Small intestine (tissue), 7 donors: ENCODE data around the gene TRAF3. TPM values are rescaled to one million over a fixed set of nuclear protein-coding genes. Genes with fewer than 3 reads are reported as not detected.

Experiments
- DNase-seq, 2 donors: peaks; one replicate each; pipeline versions ENCODE4 v3.0.0 to v3.0.0-alpha.2; 2013
- FAIRE-seq: peaks from 2 replicates; lab custom pipeline; 2012; peaks lifted over from hg19 to GRCh38; lab: Jason Lieb, UNC
- H3K27ac ChIP-seq, 3 donors: one replicate each; pipeline ENCODE4 v1.5.1; 2013; ENCODE audit warnings: low read length in 2 of 3, mild to moderate bottlenecking in 2 of 3, control low read depth in 1 of 3, inconsistent platforms in 1 of 3, low read depth in 1 of 3, moderate library complexity in 1 of 3
- H3K27me3 ChIP-seq, 3 donors: one replicate each; pipeline ENCODE4 v1.6.1; 2013; ENCODE audit warnings: low read length in 3 of 3, inconsistent platforms in 1 of 3; ENCODE audit not compliant: control insufficient read depth in 3 of 3, insufficient read depth in 3 of 3
- H3K36me3 ChIP-seq, 3 donors: one replicate each; pipeline ENCODE4 v1.6.1; 2013; ENCODE audit warnings: low read length in 3 of 3, inconsistent platforms in 1 of 3, low read depth in 1 of 3, mild to moderate bottlenecking in 1 of 3, moderate library complexity in 1 of 3; ENCODE audit not compliant: control insufficient read depth in 3 of 3, insufficient read depth in 2 of 3
- H3K4me1 ChIP-seq, 3 donors: one replicate each; pipeline ENCODE4 v1.6.1; 2013; ENCODE audit warnings: low read length in 2 of 3, inconsistent platforms in 1 of 3, low read depth in 1 of 3, mild to moderate bottlenecking in 1 of 3, moderate library complexity in 1 of 3; ENCODE audit not compliant: control insufficient read depth in 3 of 3, insufficient read depth in 2 of 3
- H3K4me3 ChIP-seq, 3 donors: one replicate each; pipeline ENCODE4 v1.5.1; 2013; ENCODE audit warnings: low read length in 3 of 3, control low read depth in 1 of 3, inconsistent platforms in 1 of 3, low read depth in 1 of 3, mild to moderate bottlenecking in 1 of 3, moderate library complexity in 1 of 3
- H3K9me3 ChIP-seq, 2 donors: one replicate each; pipeline ENCODE4 v1.6.1; 2013; ENCODE audit warnings: low read depth in 1 of 2, low read length in 1 of 2; ENCODE audit not compliant: control insufficient read depth in 2 of 2, insufficient read depth in 1 of 2
- WGBS, 3 donors: extraction: QIAGEN DNeasy Blood & Tissue Kit; methylation state at CpG; one replicate each; pipeline ENCODE4 v1.1.7; 2013; 5-methylcytosine and 5-hydroxymethylcytosine counted together
- polyA plus RNA-seq, 4 donors: library from polyadenylated mRNA; stranded (reverse) in 3 of 4; unstranded in 1 of 4; fragments of 200-250 nt in 3 of 4; fragments of 120-200 nt in 1 of 4; gene quantifications; one replicate each; pipeline versions ENCODE4 v1.2.1 to v1.2.3, GENCODE V29; 2013
- donor health status: healthy with polysubstance abuse.
- donor health status: control.
- donor health status: control.
- donor health status: Bipolar disorder and iron deficiency.
- donor health status: healthy.

TRAF3 gene
- polyA plus RNA-seq, 4 donors: 4.0 to 17.9 (median 8.5) TPM

DNA sequence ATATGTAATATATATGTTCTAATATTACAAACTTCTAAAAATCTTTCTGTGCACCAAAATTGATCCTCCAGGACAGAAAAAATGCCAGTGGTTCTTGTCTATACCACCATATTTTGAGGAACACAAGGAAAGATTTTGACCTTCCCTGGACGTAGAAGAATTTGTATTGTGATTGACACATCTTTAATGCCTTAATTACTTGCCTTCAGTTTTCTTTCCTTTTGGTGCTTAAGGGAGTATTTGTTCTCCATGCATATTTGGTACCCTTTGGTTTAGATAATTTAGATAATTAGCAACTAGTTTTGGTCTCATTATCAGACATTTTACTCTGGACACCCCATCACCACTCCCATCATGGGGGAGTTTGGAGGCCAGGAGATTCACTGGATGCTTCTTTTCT is 27.6 kb downstream of the TRAF3 start:
- no peaks in the 10 kb centered on the region for H3K9me3 ChIP-seq
- no peaks in the 10 kb centered on the region for H3K27me3 ChIP-seq
- peaks cover 0 to 27% (median 0%) of the 10 kb centered on the region in 3 donors for H3K36me3 ChIP-seq
- 75 to 86% (median 78%) methylated on average over 1 of the region's 1 CpG for WGBS, 3 donors
- H3K27ac ChIP-seq: peak overlapping the region in 1 of 3 donors; percentile 87
- H3K4me1 ChIP-seq: peaks cover 1 to 19% (median 5%) of the 10 kb centered on the region in 3 donors
- no peak overlapping the region for H3K4me3 ChIP-seq
- DNase-seq (no peak), FAIRE-seq (no peak)

DNA sequence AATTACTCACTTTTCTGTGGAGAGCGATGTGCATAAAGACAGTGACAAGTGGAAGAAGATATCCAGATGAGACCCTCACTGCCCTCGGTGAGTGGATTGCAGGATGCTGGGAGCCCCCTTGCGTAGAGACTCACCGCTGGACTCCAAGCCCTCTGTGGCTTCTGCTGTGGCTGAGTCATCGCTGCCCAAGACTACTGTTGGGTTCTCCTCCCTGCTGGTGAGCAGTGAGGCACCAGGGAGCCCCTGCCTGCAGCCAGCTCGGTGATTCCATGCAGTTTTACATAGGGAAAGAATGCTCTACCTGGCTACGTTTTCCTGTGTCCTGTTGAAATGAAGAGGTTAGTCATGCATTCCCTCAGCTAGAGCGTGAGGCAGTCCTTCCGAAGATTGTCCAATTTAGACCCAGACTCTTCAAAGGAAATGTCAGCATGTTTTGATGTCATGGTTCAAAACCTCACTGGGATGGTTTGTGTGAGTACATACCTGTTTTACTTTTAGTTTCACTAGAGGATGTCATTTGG is 28.2 kb downstream of the TRAF3 start:
- Histone ChIP-seq H3K4me1 (peaks cover 1 to 19% (median 5%) of the 10 kb centered on the region in 3 donors), H3K27me3 (no peaks in the 10 kb centered on the region), H3K4me3 (no peak overlapping the region), H3K27ac (peak overlapping the region in 2 of 3 donors; percentile 68 to 87), H3K9me3 (no peaks in the 10 kb centered on the region), H3K36me3 (peaks cover 0 to 24% (median 0%) of the 10 kb centered on the region in 3 donors)
- no peak for FAIRE-seq
- DNase-seq: peak in 1 of 2 donors; percentile 32
- WGBS, 3 donors: 69 to 83% (median 72%) methylated on average over 9 of the region's 9 CpGs

DNA sequence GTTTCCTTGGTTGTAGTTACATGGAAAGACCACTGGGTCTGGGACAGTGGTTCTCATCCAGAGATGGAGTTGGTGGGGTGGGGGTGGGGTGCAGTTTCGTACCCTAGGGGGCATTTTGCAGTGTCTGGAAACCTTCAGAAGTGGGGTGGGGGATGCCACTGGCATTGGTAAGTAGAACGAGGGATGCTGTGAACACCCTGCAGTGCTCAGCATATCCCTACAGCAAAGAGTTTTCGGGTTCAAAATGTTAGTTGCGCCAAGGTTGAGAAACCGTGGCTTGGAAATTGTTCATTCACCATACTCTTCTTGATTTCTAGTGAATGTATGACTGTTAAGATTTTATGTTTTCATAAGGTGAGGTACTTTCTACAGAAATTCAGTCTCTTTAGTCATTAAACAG is 28.7 kb downstream of the TRAF3 start:
- Histone ChIP-seq H3K27me3 (no peaks in the 10 kb centered on the region), H3K27ac (peak overlapping the region in 2 of 3 donors; percentile 60 to 68), H3K9me3 (no peaks in the 10 kb centered on the region), H3K36me3 (peaks cover 0 to 24% (median 0%) of the 10 kb centered on the region in 3 donors), H3K4me1 (peaks cover 1 to 19% (median 5%) of the 10 kb centered on the region in 3 donors), H3K4me3 (no peak overlapping the region)
- 83 to 93% (median 84%) methylated on average over 5 of the region's 5 CpGs for WGBS, 3 donors
- FAIRE-seq (no peak), DNase-seq (no peak)

DNA sequence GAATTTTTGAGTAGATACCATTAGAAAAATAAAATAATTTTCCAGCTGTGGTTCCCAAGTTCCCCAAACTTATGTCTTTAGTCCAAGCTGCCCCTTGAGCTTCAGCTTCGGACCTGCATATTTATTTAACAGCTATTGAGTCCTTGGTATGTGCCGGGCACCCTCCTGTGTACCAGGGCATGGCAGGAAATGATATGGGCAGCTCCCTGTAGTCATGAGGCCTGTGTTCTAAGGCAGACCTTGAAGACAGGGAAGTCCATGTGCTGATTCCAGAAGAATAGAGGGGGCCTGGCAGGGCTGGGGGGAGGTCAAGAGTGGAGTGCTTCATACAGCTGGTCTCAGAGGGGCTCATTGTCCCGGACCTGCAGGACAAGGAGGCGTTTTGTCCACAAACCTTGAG is 29.2 kb downstream of the TRAF3 start:
- no peak for FAIRE-seq
- no peak for DNase-seq
- H3K9me3 ChIP-seq: no peaks in the 10 kb centered on the region
- H3K4me1 ChIP-seq: peaks cover 1 to 19% (median 5%) of the 10 kb centered on the region in 3 donors
- H3K4me3 ChIP-seq: no peak overlapping the region
- H3K27me3 ChIP-seq: no peaks in the 10 kb centered on the region
- H3K36me3 ChIP-seq: peaks cover 0 to 24% (median 0%) of the 10 kb centered on the region in 3 donors
- H3K27ac ChIP-seq: peak overlapping the region in 2 of 3 donors; percentile 60 to 61
- 79 to 83% (median 81%) methylated on average over 4 of the region's 4 CpGs for WGBS, 3 donors

DNA sequence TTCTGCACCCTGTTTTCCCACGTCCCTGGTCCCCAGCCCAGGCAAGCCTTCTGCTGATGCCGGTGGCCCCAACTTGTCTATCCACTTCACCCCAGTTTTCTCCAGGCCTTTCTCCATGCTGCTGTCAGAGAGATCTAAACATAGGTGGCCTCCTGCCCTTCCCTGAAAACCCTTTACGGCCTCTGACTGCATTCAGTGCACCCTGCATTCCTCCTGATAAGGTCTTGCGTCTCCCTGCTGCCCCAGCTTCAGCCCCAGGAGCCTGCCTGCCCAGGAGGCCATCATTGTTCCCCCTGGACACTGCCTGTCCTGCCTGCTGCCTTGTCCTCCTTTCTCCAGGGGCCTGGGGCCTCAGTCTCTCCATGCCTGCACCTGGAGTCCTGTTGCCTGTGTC is 29.8 kb downstream of the TRAF3 start:
- Histone ChIP-seq H3K4me3 (no peak overlapping the region), H3K36me3 (peaks cover 0 to 24% (median 0%) of the 10 kb centered on the region in 3 donors), H3K27me3 (no peaks in the 10 kb centered on the region), H3K9me3 (no peaks in the 10 kb centered on the region), H3K27ac (peak overlapping the region in 2 of 3 donors; percentile 60 to 61), H3K4me1 (peaks cover 1 to 19% (median 5%) of the 10 kb centered on the region in 3 donors)
- 50 to 76% (median 59%) methylated on average over 4 of the region's 4 CpGs for WGBS, 3 donors
- DNase-seq: peak in 1 of 2 donors; percentile 50
- no peak for FAIRE-seq

DNA sequence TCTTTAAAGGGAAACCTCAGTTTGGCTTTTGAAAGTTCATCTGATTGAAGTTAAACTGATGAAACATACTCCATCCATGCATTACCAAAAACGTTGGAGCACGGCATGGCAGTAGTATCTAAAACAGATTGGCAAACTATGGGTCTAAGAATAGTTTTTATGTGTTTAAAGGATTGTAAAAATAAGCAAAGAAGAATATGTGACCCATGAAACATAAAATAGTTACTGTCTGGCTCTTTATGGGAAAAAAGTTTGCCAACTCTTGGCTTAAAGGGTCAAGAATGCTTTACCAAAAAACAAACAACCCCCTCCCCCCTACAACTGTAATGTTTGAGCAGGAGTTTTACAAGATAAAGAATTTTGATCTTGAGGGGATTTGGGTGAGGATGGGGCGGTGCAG is 32.6 kb downstream of the TRAF3 start:
- Histone ChIP-seq H3K4me1 (peaks cover 1 to 19% (median 5%) of the 10 kb centered on the region in 3 donors), H3K9me3 (no peaks in the 10 kb centered on the region), H3K27ac (no peak overlapping the region), H3K4me3 (no peak overlapping the region), H3K27me3 (no peaks in the 10 kb centered on the region), H3K36me3 (peaks cover 0 to 24% (median 0%) of the 10 kb centered on the region in 3 donors)
- 88 to 92% (median 89%) methylated on average over 3 of the region's 3 CpGs for WGBS, 3 donors
- no peak for DNase-seq
- no peak for FAIRE-seq

DNA sequence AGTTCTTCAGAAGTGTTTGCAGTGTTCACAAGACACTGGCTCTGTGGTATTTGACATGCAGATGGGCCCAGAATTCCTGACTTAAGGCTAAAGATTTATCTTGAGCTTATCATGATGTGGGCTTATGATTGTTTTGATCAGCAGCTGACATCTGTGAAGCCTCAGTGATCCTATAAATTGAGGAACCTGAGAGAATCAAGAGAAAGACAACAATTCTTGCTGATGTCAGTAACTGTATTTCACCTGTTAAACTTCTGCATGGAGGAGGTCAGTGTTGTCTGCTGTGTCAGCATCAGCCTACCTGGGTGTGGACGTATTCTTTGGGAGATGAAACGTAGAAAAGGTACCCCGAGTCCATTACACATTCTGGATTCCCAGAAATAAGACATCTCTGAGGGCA is 33.3 kb downstream of the TRAF3 start:
- Histone ChIP-seq H3K9me3 (no peaks in the 10 kb centered on the region), H3K36me3 (peaks cover 0 to 21% (median 0%) of the 10 kb centered on the region in 3 donors), H3K27me3 (no peaks in the 10 kb centered on the region), H3K4me3 (no peak overlapping the region), H3K27ac (no peak overlapping the region), H3K4me1 (peaks cover 1 to 19% (median 5%) of the 10 kb centered on the region in 3 donors)
- FAIRE-seq: no peak
- DNase-seq: no peak
- WGBS, 3 donors: 78 to 90% (median 89%) methylated on average over 3 of the region's 3 CpGs

DNA sequence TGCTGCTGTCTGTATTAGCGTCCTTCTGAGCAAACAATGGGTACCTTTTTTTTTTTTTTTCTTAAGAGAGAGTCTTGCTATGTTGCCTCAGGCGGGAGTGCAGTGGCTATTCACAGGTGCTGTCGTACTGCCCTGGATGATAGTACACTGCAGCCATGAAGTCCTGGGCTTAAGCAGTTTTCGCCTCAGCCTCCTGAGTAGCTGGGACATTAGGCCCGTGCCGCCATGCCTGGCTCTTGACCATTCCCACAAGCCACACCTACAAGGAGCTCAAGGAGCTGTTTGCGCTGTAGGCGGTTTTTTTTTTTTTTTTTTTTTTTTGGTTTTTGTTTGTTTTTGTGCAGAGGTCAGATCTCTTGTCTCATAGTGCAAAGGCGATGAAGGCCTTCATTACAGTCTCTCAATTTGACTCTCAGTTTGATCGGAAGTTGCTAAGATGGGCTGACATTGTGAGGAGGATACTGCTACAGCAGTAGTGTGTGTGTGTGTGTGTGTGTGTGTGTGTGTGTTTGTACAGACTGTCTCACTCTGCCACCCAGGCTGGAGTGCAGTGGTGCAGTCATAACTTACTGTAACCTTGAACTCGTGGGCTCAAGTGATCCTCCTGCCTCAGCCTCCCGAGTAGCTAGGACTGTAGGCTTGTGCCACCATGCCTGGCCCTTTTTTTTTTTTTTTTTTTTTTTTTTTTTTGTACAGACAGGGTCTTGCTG is 34.2 kb downstream of the TRAF3 start:
- WGBS, 3 donors: 75 to 82% (median 82%) methylated on average over 12 of the region's 12 CpGs
- Histone ChIP-seq H3K9me3 (no peaks in the 10 kb centered on the region), H3K27me3 (no peaks in the 10 kb centered on the region), H3K4me3 (no peak overlapping the region), H3K36me3 (peaks cover 0 to 23% (median 0%) of the 10 kb centered on the region in 3 donors), H3K4me1 (peaks cover 0 to 17% (median 1%) of the 10 kb centered on the region in 3 donors), H3K27ac (no peak overlapping the region)
- DNase-seq (peak in 1 of 2 donors; percentile 23), FAIRE-seq (no peak)
